ENCODE results near the gene PRICKLE1. TPM values are rescaled to one million over a fixed set of nuclear protein-coding genes. Genes with fewer than 3 reads are reported as not detected.

PRICKLE1 gene
- total and polyA plus RNA-seq, 2 donors (not counting 1 experiment from before 2014, with no cell fraction given): 6.3 to 21.6 TPM

GRCh38 chr12:42490261-42490842 is 99.2 kb downstream of the PRICKLE1 start:
- H3K4me3 ChIP-seq (ENCODE audit: control extremely low read depth in 1 of 5, extremely low read depth in 1 of 5, insufficient read depth in 1 of 5, low read depth in 2 of 5, low read length in 4 of 5): no peak overlapping the region
- H3K4me1 Mint-ChIP-seq: peaks cover 1% of the 10 kb centered on the region
- no peak overlapping the region for H3K4me2 ChIP-seq (replicated peaks; ENCODE audit: low read depth, low read length, poor library complexity, severe bottlenecking)
- ATAC-seq (ENCODE audit: low read depth): no peak
- CTCF ChIA-PET: interaction anchor here (0.8 to 1.5 kb wide), 3 partner anchors 79 to 118 kb away, joined by 3 to 5 read pairs (median 3); no protein-coding TSS in a partner anchor
- intact Hi-C loops (cut with micrococcal nuclease): no loop called here
- WGBS (ENCODE audit: insufficient coverage): 94% methylated on average over 5 of the region's 5 CpGs
- no peak overlapping the region for H3K27ac Mint-ChIP-seq
- no peaks in the 10 kb centered on the region for H3K27me3 ChIP-seq (replicated peaks in 1 of 4; ENCODE audit: control extremely low read depth in 1 of 4, control insufficient read depth in 3 of 4, insufficient read depth in 4 of 4, low read length in 3 of 4)
- H2AFZ ChIP-seq (ENCODE audit: insufficient read depth, low read depth, low read length, poor library complexity, severe bottlenecking): no peak overlapping the region
- H3K79me2 ChIP-seq (ENCODE audit: control insufficient read depth, insufficient read depth, low read length): no peaks in the 10 kb centered on the region
- H3K9ac ChIP-seq (ENCODE audit: low read length): no peak overlapping the region
- no peaks in the 10 kb centered on the region for H4K20me1 ChIP-seq (ENCODE audit: control insufficient read depth, insufficient read depth, low read length, poor library complexity, severe bottlenecking)
- TF ChIP-seq, protein P1, sequence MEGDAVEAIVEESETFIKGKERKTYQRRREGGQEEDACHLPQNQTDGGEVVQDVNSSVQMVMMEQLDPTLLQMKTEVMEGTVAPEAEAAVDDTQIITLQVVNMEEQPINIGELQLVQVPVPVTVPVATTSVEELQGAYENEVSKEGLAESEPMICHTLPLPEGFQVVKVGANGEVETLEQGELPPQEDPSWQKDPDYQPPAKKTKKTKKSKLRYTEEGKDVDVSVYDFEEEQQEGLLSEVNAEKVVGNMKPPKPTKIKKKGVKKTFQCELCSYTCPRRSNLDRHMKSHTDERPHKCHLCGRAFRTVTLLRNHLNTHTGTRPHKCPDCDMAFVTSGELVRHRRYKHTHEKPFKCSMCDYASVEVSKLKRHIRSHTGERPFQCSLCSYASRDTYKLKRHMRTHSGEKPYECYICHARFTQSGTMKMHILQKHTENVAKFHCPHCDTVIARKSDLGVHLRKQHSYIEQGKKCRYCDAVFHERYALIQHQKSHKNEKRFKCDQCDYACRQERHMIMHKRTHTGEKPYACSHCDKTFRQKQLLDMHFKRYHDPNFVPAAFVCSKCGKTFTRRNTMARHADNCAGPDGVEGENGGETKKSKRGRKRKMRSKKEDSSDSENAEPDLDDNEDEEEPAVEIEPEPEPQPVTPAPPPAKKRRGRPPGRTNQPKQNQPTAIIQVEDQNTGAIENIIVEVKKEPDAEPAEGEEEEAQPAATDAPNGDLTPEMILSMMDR (IDR thresholded peaks at IDR 0.05): no peak
- TF ChIP-seq EZH2 (IDR thresholded peaks at IDR 0.05; ENCODE audit: borderline replicate concordance, insufficient read depth, low read depth, low read length, poor library complexity, severe bottlenecking): no peak
- H3K27ac ChIP-seq (ENCODE audit: low read length in 2 of 2): no peak overlapping the region
- H3K9me3 Mint-ChIP-seq (ENCODE audit: insufficient read depth): no peaks in the 10 kb centered on the region
- H3K4me3 Mint-ChIP-seq: no peak overlapping the region
- no peaks in the 10 kb centered on the region for H3K4me1 ChIP-seq (ENCODE audit: control insufficient read depth in 2 of 2, insufficient read depth in 2 of 2, low read length in 2 of 2)
- DNase-seq: no peak
- H3K27me3 Mint-ChIP-seq: no peaks in the 10 kb centered on the region
- H3K36me3 ChIP-seq (replicated peaks in 1 of 2; ENCODE audit: control extremely low read depth in 1 of 2, control insufficient read depth in 1 of 2, extremely low read depth in 1 of 2, insufficient read depth in 2 of 2, low read length in 1 of 2): no peaks in the 10 kb centered on the region
- POLR2A ChIA-PET: no interaction called here
- no peaks in the 10 kb centered on the region for H3K9me3 ChIP-seq (ENCODE audit: control extremely low read depth in 1 of 3, control insufficient read depth in 2 of 3, insufficient read depth in 1 of 3, low read length in 2 of 3)

GRCh38 chr12:42486407-42486806 is 103.1 kb downstream of the PRICKLE1 start:
- Mint-ChIP-seq H3K27me3 (no peaks in the 10 kb centered on the region), H3K4me1 (peaks cover 24% of the 10 kb centered on the region), H3K4me3 (no peak overlapping the region), H3K27ac (no peak overlapping the region), H3K9me3 (ENCODE audit: insufficient read depth) (no peaks in the 10 kb centered on the region)
- no peaks in the 10 kb centered on the region for H3K27me3 ChIP-seq (replicated peaks in 1 of 4; ENCODE audit: control extremely low read depth in 1 of 4, control insufficient read depth in 3 of 4, insufficient read depth in 4 of 4, low read length in 3 of 4)
- H3K9me3 ChIP-seq (ENCODE audit: control extremely low read depth in 1 of 3, control insufficient read depth in 2 of 3, insufficient read depth in 1 of 3, low read length in 2 of 3): no peaks in the 10 kb centered on the region
- H3K9ac ChIP-seq (ENCODE audit: low read length): no peak overlapping the region
- no peaks in the 10 kb centered on the region for H4K20me1 ChIP-seq (ENCODE audit: control insufficient read depth, insufficient read depth, low read length, poor library complexity, severe bottlenecking)
- 80% methylated on average over 1 of the region's 2 CpGs for WGBS (ENCODE audit: insufficient coverage)
- intact Hi-C loops (cut with micrococcal nuclease): loop anchor here (10.0 kb wide), 1 partner anchor 1398 kb away; no protein-coding TSS in a partner anchor
- no peak overlapping the region for H3K4me2 ChIP-seq (replicated peaks; ENCODE audit: low read depth, low read length, poor library complexity, severe bottlenecking)
- no peak overlapping the region for H3K27ac ChIP-seq (ENCODE audit: low read length in 2 of 2)
- ChIA-PET POLR2A (no interaction called here), CTCF (interaction anchor here (0.6 to 0.9 kb wide), 2 partner anchors 114 to 781 kb away, joined by 3 to 4 read pairs; no protein-coding TSS in a partner anchor)
- no peaks in the 10 kb centered on the region for H3K36me3 ChIP-seq (replicated peaks in 1 of 2; ENCODE audit: control extremely low read depth in 1 of 2, control insufficient read depth in 1 of 2, extremely low read depth in 1 of 2, insufficient read depth in 2 of 2, low read length in 1 of 2)
- DNase-seq (no peak), ATAC-seq (ENCODE audit: low read depth) (no peak)
- H3K79me2 ChIP-seq (ENCODE audit: control insufficient read depth, insufficient read depth, low read length): peaks cover 22% of the 10 kb centered on the region
- H3K4me1 ChIP-seq (ENCODE audit: control insufficient read depth in 2 of 2, insufficient read depth in 2 of 2, low read length in 2 of 2): peaks cover 19% of the 10 kb centered on the region in 2 donors
- TF ChIP-seq, protein P1 (IDR thresholded peaks at IDR 0.05): no peak
- TF ChIP-seq EZH2 (IDR thresholded peaks at IDR 0.05; ENCODE audit: borderline replicate concordance, insufficient read depth, low read depth, low read length, poor library complexity, severe bottlenecking): no peak
- no peak overlapping the region for H2AFZ ChIP-seq (ENCODE audit: insufficient read depth, low read depth, low read length, poor library complexity, severe bottlenecking)
- H3K4me3 ChIP-seq (ENCODE audit: control extremely low read depth in 1 of 5, extremely low read depth in 1 of 5, insufficient read depth in 1 of 5, low read depth in 2 of 5, low read length in 4 of 5): no peak overlapping the region
